Stimulated activated CD4-positive, alpha-beta T cell treated with anti-CD3 and anti-CD28 coated beads, TNF-alpha, amount 100 ng/mL, for 1 hour (primary cell): Measurements from ENCODE around the gene PARVG.

Experiments
- DNase-seq, 3 donors: peaks; one replicate each; pipeline ENCODE4 v3.0.0-alpha.2; 2020; ENCODE audit warnings: low read depth in 3 of 3, low spot score in 1 of 3

Gene PARVG

GRCh38 chr22:44180706-44181032, at the start of gene PARVG:
TSS of gene PARVG (plus strand) at chr22:44180925. CDS start at chr22:44183330, 2,405 bp downstream.
- no peak for DNase-seq

DNA sequence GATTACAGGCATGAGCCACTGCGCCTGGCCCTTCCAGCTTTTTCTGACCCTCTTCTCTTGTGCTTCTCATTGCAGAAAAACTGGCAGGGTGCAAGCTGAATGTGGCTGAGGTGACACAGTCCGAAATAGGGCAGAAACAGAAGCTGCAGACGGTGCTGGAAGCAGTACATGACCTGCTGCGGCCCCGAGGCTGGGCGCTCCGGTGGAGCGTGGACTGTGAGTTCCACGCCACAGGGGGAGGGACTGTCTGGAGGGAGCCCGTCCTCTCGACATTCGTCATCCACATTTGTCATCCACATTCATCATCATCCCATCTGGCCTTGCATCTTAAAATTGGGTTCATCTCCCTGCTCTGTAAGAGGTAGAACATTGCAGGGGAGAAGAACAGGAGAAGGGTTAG, 49.3 kb upstream of the PARVG start:
- no peak for DNase-seq

- no peak for DNase-seq
These were observed 48.6 kb upstream of the PARVG start for GRCh38 chr22:44131989-44132685.

DNA sequence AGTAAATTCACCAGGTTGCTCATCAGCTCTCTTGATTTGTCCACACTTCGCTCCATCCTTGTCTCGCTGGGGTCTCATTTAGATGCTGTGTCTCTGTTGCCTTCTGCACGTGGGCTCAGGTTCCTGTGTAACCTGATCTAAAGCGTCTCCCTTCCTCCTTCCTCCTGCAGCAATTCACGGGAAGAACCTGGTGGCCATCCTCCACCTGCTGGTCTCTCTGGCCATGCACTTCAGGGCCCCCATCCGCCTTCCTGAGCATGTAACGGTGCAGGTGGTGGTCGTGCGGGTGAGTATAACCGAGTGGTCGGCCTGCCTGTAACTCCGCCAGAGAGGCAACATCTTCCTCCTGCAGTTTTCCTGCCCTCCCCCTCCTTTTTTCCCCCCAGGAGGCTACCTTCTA, 48.0 kb upstream of the PARVG start:
- no peak for DNase-seq

DNA sequence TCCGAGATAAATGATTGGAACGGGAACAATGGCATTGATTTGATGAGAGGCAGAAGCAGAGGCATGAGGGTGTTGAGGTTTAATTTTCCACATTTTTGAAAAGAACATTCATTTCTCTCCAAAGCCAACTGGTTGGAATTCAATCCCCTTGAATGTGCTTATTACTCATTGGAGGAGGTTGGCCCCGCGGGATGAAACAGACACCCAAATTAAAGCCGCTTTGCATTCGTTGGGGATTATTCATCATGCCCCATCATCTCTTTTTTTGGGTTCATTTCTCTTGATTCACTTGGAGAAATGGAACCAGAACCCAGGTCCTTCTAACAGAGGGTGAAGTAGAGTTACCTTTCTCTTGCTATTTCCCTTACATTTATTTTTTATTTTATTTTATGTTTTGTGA, 47.6 kb upstream of the PARVG start:
- no peak for DNase-seq

DNA sequence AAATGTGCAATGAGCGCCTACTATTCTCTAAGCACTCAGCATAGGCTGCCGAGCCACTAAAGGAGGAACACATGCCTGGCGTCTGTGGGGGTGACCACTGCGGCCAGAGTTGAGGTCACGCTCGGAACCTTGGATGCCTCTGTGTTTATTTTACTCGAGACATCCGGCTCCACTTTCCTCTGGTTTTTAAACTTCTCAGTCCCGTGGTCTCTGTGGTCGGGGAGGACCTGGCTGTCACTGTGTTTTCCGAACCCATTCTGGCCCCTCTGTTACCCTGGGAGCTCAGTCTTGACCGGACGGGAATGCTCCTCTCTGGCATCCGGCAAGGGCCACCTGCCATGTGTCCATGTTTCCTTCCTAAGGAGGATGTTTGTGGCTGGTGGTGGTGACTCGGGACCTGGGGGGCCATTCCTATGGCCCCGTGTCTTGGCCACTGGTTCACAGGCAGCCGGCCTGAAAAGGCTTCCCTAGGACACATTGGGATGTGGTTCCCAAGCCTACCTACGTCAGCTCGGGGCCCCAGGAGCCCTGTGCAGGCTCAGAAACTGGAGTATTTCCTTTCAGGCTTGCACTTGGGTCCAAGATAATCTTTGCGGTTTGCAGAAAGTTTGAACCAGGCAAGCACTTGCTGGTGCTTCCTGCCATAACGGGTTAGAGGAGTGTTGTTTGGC, 46.7 kb upstream of the PARVG start:
- no peak for DNase-seq

DNA sequence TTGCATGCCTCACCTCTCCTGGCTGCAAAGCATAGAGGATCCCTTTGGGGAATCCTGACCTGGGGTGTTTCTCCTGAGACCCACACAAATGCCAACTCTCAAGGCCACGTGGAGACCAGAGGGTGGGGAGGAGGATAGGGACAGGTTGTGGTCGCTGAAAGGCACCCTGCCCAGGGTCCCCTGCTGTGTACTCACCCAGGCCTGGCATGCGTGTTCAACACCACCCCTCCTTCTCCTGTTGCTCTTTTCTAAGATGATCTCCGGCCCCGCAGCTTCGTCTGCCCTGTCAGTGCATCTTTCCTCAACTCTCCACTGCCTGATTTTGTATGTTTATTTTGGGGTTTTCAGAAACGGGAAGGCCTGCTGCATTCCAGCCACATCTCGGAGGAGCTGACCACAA, 44.6 kb upstream of the PARVG start:
- DNase-seq, result no peak

DNA sequence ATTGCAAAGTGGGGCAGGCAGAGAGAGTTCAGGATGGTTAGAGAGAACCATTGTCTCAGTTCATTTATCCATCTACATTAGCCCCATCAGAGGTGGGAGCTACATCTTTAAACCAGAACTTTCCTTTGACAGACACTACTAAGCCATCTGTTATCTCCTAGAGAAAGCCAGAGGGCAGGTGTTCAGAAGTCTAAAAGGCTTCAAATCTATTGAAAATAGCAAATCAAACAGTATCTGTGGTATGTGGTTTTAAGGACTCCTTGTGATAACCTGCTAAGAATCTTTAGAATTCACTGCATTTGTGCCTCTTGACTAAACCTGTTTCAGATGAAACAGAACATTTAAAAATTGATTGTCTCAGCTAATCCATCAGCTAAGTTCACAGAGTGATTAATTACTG, 43.9 kb upstream of the PARVG start:
- DNase-seq, result no peak

DNA sequence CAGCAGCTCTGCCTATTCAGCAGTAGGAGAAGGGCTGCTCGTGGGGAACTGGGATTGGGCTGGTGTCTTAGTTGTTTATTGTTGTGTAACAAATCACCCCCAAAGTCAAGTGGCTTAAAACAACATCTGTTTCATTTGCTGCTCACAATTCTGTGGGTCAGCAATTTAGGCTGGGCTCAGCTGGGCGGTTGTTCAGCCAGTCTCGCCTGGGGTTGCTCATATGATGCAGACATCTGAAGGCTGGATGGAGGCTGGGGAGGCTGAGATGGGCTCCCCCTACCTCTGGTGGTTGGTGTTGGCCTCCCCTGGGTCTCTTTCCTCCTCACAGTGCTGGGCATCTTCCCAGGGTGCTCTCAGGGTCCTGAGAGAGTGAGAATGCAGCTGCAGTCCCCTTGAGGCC, 43.3 kb upstream of the PARVG start:
- no peak for DNase-seq

- DNase-seq, result no peak
These were observed 41.0 kb upstream of the PARVG start for GRCh38 chr22:44139773-44140172.

- no peak for DNase-seq
These were observed 38.2 kb upstream of the PARVG start for GRCh38 chr22:44142421-44143104.

DNA sequence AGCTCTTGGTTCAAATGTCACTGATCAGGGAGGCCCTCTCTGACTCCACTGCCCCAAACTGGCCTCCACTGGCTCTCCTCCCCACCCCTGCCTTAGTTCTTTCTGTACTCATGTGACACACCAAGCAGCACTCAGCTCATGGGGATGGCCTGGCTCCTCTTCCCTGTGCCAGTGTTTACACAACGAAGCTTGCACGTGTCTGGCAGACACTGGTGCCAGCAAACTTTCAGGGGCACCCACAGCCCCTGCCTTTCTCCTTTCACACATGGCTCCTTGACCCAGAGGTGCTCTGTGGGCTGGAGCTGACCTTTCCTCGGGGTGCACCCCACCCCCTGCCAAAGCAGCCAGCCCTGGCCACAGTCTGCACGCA, 37.6 kb upstream of the PARVG start:
- DNase-seq, result no peak

- DNase-seq, result no peak
These were observed 37.1 kb upstream of the PARVG start for GRCh38 chr22:44143579-44143978.

GRCh38 chr22:44144046-44144569, 36.6 kb upstream of the PARVG start:
- DNase-seq, result no peak

- no peak for DNase-seq
These were observed 35.2 kb upstream of the PARVG start for GRCh38 chr22:44145544-44145943.

DNA sequence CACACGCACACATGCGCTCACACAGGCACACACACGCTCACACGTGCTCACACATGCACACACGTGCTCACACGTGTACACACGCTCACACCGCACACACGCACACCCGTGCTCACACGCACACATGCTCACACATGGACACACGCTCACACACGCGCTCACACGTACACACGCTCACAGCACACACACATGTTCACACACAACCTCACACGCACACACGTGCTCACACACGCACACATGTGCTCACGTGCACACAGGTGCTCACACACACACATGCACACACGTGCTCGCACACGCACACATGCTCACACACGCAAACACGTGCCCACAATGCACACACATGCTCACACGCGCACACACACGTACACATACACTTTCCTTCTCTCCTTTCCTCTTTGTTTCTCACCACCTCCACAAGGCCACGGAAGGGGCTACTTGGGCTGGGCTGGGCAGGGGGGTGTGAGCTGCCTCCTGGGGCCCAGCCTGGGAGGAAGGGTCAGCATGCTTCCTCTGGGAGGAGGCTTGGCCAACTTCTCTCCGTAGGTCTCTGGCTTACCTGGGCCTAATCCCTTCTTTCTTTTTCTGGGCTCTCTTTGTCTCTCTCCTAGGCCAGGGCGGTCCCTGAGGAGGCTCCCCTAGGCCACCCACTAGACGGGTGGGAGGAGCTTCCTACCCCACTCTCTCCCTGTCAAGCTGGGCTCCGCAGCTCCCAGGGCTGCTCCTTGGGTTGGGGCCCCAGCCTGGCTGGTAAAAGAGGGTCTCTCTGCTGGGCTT, 34.5 kb upstream of the PARVG start:
- DNase-seq, result no peak

DNA sequence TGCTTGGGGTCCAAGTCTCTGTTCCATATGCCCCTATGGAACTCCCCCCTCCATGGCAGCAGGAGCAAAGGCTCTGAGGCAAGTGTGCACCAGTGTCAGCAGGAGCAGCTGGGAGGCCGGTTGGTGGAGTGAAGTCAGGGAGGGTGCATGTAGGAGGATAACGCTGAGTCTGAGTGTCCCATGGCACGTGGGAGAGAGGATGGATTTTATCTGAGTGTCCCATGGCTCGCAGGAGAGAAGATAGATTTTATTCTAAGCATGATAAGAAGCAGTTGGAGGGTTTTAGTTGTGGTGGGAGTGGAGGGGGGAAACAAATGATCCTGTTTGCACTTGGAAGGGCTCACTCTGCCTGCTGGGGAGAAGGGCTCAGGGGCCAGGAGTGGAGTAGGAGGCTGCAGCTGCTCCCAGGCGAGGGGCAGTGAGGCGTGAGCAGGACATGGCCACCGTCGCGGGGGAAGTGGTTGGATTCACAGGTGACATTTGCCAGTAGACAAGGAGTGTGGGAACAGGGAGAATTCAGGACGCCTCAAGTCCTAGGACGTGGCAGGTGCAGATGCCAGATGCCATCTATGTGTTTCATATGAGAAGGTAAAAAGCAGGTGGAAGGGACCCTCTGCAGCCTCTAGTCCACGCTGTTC, 33.6 kb upstream of the PARVG start:
- no peak for DNase-seq

DNA sequence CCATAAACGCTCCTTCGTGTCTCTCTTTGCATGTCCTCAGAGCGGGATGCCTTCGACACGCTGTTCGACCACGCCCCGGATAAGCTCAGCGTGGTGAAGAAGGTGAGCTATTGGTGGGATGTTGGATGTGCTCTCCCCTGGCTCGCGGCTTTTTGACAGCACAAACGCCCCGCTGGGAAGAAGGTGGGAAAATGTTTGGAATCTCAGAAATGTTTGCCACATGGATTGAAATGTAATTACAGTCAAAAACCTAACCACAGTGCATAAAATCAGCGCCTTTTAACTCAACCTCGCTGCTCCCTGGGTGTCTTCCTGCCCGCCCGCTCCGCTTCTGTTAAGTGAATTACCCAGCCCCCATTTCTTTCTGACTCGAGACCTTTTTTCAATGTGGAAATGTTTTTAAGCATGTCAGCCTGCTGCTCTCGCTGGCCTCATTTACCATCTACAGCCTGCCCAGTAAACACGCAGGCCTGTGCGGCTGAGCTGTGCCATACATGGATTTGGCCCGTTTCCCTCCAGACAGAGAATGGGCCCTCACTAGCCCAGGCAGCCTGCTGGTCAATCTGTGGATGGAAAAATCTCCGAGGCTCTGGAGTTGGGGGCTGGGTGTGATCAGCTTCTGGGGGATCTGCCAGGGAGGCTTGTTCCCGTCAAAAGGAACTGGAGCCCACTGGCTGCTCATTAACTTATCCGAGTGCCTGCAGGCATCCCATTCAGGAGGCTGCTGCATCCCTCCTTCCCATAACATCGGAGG, 32.7 kb upstream of the PARVG start:
- no peak for DNase-seq

DNA sequence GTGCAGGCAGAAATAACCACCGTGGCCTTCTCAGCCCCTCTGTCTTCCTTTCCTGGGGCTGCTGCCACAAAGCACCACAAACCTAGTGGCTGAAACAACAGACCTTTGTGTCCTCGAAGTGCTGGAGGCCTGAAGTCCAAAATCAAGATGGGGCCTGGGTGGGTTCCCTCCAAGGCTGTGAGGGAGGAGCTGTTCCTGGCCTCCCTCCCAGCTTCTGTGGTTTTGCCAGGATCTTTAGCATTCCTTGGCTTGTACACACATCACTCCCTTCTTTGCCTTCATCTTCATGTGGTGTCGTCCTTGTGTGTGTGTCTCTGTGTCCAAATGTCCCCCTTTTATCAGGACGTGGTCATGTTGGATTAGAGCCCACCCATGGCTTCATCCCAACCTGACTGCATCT, 29.0 kb upstream of the PARVG start:
- no peak for DNase-seq

DNA sequence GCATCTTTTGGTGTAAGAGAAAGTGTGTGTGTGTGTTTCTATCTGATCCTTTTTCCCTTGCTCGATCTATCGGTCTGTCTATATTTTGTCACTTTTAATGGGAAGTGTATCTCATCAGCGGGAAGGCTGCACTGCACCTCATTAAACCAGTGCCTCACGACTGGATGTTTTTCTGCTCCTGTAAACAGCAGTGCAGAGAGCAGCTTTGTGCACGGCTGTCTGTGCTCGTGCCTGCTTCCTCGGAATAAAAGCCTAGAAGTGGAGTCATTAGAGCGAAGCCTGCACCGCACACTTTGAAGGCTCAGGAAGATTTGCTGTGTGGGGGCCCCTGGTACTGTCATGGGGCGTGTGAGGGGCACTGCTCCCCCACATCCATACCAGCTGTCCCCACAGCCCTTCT, 27.0 kb upstream of the PARVG start:
- DNase-seq, result no peak
